Fibroblast of skin of scalp (primary cell): Measurements from ENCODE around the gene CALHM4.

Experiments used
- DNase-seq: peaks from one replicate; pipeline ENCODE4 v3.0.0-alpha.2; 2013

CALHM4 gene

DNA sequence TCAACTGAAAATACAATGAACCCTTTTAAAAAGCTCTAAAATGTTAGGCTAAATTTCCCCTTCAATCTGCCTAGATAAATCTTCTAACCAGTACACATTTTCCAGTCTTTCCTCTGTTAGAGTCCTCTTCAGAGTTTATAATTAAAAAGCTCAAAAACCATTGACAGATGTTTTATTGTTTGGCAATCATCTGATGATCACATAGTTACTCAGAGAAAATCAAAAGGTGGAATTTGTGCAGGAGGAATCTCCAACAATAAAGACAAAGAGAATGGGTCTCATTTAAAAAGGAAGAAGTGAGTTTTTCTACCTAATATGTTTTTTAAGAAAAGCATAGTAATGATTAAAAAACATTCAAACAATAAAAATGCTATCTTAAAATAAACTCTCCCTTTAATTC, 11.1 kb upstream of the CALHM4 start:
- no peak for DNase-seq

GRCh38 chr6:116543149-116543548, 10.4 kb upstream of the CALHM4 start:
- no peak for DNase-seq

- no peak for DNase-seq
Measured at GRCh38 chr6:116545651-116546050, 7.9 kb upstream of the CALHM4 start, which contains the start of gene TRAPPC3L. Gene TRAPPC3L, minus strand, starts transcription at chr6:116545684. Its CDS starts 170 bp downstream, at chr6:116545514.

DNA sequence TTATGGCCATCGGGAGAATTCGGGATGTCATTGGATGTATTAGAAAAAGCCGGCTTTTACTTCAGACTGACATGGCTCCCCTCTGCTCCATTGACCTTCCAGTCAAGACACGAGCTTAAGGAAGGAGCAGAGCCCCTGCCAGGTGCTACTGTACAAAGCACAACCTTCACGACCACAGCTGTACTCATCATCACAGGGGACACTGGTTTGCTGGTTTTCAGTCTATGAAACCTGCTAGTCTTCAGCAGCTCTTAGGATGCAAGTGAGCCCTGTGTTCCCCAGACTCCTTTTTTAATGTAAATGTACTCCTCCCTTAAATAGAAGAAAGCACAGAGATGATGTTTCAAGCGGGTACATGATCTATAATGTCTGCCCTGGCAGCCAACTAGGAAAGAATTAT, 6.2 kb upstream of the CALHM4 start:
- DNase-seq: no peak

DNA sequence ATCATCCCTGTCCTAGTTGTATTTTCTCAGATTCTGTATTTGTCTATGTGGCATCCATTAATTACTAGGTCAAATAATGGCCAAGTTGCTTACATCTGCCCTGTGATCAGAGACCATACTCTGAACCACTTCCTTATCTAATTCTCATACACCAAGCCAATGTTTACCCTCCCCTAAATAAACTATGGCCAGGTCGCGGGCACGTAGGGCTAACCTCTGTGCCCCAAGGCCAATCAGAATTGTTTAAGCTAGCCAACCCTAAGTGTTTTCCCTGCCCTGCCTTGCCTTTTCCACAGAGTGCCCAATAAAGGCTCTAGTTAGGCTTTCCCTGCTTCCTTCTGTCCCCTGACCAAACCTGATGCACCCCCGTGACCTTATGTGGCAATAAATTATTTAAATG, 2.8 kb upstream of the CALHM4 start:
- DNase-seq: no peak

GRCh38 chr6:116556065-116556464, 2.5 kb downstream of the CALHM4 start:
- DNase-seq: peak; percentile 82

GRCh38 chr6:116556814-116557415, 3.4 kb downstream of the CALHM4 start:
- no peak for DNase-seq

DNA sequence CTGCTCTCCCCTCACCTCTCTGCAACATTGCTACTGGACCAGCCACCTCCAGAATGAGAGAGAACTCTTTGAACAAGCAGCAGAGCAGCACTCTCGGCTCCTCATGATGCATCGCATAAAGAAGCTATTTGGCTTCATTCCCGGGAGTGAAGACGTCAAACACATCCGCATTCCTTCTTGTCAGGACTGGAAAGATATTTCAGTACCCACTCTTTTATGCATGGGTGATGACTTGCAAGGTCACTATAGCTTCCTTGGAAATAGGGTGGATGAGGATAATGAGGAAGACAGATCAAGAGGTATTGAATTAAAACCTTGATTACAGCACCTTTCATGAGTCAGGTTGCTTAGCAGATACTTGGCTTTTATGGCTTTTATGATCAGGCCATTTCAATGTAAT, 4.3 kb downstream of the CALHM4 start:
- peak; percentile 96 for DNase-seq

DNA sequence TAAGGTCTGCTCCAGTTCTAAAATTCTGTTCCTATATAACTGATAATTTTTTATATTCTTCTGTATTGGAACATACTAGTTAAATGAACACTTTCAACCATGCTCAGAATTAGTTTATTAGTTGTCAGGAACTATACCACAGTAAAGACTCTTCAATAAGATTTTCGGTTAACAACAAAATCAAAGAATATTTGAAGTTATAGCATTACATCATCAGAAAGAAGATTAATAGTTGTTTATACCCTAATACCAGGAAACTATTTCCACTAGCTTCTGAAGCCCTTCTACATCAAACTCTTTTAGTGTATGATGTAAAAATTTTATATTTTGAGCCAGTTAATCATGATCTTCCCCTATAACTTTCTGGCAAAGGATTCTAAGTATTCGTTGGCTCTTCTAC, 6.6 kb downstream of the CALHM4 start:
- no peak for DNase-seq

GRCh38 chr6:116561377-116562018, 7.9 kb downstream of the CALHM4 start:
- DNase-seq: peak; percentile 73

- no peak for DNase-seq
Measured at GRCh38 chr6:116562019-116562403, 8.5 kb downstream of the CALHM4 start.

GRCh38 chr6:116562614-116563013, 9.1 kb downstream of the CALHM4 start:
- DNase-seq: no peak

- DNase-seq: no peak
Measured at GRCh38 chr6:116563830-116564229, 10.3 kb downstream of the CALHM4 start.

DNA sequence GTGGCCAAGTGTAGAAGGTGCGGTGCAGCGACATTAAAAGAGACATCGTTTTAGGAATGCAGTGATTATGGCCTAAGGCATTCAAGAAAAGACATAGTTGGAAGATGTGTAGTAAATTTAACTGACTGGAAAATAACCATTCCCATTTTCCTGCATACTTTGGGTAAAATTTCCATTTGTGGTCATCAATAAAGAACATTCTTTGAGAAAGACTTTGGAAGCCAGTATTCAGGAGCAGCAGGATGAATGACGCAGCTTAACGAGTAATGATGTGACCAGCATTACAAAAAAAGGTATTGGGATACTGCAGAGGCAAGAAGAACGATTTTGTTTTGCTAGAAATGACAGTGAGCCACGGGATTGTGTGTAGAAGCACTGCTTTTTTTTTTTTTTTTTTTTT, 10.8 kb downstream of the CALHM4 start:
- peak; percentile 72 for DNase-seq

DNA sequence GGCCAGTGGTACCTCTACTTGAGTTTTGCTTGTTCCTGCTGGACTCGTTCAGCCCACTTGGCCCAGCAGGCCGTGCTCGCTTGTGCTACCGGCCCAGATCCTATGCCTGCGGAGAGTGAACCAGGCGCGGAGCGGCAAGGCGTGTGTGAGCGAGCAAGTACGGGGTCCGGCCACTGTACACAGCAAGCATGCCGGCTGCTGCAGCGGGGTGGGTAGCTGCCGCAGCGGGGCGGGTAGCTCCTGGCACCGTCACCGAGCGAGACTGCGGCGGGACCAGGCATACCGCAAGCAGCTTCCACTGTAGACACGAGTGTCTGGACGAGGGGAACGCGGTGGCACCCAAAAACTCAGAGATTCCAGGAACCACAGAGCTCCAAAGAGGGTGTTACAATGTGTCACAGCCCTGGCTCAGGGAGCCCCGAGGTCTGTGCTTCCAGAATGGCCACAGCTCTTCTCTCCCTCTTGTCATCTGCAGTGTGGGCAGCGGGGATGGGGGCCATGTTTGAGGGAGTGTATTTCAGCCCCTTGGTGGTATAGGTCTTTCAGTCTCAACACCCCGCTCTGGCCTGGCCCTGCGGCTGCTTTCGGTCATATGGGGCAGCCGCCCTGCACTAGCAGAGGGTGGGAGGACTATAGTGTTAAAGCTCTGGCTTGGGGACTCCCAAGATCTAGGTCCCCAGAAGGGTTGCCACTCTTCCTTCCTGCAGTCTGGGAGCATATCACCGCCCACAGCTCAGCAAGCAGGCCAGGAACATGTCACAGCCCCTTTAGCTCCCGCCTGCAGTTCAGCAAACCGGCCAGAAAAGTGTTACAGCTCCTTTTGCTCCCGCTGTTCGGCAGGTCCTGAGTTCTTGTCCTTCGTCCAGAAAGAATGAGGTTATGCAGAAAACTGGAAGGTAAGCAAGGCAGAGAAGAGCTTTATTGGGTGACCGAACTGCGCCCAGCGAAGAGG, 11.6 kb downstream of the CALHM4 start:
- DNase-seq: peak; percentile 33

DNA sequence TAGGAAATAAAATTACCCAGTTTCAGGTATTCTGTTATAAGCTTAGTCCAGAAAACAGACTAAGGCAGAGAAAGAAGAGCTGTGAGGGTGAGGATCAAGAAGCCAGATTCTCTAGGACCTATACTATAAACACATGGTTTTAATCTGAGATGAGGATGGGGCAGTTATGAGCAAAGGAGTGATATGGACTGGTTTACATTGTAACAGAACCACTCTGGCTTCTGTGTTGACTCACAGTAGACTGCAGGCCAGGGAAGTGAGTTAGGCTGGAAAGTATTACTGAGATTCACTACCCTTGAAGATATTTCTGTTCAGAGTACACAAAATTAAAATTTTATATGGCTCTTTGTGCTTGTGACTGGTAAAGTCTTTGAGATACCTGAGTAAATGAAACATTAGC, 14.6 kb downstream of the CALHM4 start:
- DNase-seq: no peak

GRCh38 chr6:116568821-116569755, 15.5 kb downstream of the CALHM4 start:
- DNase-seq: no peak

DNA sequence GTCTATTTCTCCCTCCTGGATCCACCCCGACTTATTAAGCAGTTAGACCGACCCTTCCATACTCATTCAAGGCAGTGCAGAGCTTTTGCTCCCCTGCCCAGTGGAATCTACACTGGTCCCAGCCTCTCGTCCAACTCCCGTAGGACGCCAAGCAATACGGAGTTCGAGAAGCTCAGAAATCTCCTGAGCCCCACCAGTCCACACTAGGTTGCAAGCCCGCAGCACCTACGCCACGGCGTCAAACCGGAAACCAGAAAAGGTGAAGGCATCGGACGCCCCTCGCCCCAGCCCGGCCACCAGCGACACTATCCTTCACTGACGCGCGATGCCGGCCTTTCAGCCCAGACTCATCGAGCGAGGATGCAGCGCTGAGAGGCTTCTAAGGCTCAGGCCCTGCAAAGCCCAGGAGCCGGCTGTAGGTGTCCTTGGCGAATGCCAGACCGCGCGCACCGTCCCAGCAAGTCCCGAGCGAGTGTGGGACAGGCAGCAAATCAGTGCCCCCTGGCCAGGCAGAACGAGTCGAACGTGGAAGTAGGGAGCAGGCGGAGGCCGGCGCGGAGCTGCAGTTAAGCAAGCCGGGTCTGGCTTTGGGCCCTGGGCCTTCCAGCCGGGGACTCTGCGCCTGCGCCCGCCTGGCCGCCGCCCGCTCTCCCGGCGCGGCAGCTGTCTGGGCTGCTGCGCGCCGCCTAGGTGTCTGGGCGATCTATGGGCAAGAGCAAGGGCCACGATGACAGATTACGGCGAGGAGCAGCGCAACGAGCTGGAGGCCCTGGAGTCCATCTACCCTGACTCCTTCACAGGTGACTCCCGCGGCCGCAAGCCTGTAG, 17.5 kb downstream of the CALHM4 start, which contains the start of gene RWDD1:
TSS of gene RWDD1 (plus strand) at position 649 of the 827 bp plus-strand sequence. CDS start at position 728, 79 bp downstream.
- DNase-seq: peak; percentile 100

GRCh38 chr6:116571683-116572000, 18.1 kb downstream of the CALHM4 start:
- DNase-seq: no peak

DNA sequence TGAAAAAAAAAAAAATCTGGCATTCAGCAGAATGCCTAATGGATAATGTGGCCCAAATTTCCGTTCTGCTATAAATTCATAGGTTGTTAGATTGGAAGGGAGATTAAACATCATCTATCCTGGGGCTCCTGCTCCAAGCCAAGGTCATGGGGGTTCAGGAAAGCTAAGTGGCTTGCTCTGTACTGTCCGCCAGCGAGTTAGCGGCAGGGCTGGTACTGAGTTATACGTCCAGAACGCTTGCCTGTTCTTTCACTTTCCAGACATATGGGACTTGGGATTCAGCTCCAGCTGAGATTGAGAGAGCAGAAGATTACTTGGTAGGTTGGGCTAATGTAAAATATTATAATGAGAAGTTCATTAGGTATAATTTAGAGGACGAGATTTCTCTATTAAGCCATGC, 18.6 kb downstream of the CALHM4 start:
- DNase-seq: no peak

GRCh38 chr6:116575227-116575626, 21.7 kb downstream of the CALHM4 start:
- DNase-seq: no peak
